Astrocyte of the cerebellum (primary cell): ENCODE data around the gene ACO1.

Experiments used
- DNase-seq: peaks from one replicate; pipeline ENCODE4 v3.0.0-alpha.2; 2011; ENCODE audit warnings: low read depth
- H3K4me3 ChIP-seq: 2 replicates; pipeline ENCODE4 v1.5.1; 2011; ENCODE audit warnings: mild to moderate bottlenecking, low read depth, low read length, moderate library complexity
- in situ Hi-C: cut with HindIII; loops from 2 replicates; pipeline ENCODE4 v1.10.0; 2017; ENCODE audit warnings: low sequenced_read_pairs
- TF ChIP-seq, protein P1 (sequence below): IDR thresholded peaks from 2 replicates; pipeline ENCODE4 v1.5.1; 2012; ENCODE audit warnings: low read length, low read depth, moderate library complexity, mild to moderate bottlenecking; ENCODE audit errors: missing control alignments

ACO1 gene

DNA sequence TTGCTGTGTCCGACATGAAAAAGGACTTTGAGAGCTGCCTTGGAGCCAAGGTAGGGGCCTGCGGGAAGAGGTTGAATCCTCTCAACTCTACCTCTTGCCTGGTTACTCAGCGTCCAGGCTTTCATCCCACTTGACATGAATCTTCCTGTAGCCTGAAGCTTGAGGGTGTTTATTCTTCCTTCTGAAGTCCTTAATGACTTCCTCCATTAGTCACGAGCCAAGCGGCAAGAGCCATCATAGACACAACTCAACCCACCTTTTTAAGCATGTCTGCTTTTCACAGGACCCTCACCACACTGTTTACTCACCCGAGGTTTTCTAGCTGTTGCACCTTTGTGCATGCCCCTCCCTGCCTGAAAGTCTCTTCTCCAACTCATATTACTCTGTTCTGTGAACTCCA lies 40.2 kb downstream of the ACO1 start:
- DNase-seq = no peak
- TF ChIP-seq, protein P1, sequence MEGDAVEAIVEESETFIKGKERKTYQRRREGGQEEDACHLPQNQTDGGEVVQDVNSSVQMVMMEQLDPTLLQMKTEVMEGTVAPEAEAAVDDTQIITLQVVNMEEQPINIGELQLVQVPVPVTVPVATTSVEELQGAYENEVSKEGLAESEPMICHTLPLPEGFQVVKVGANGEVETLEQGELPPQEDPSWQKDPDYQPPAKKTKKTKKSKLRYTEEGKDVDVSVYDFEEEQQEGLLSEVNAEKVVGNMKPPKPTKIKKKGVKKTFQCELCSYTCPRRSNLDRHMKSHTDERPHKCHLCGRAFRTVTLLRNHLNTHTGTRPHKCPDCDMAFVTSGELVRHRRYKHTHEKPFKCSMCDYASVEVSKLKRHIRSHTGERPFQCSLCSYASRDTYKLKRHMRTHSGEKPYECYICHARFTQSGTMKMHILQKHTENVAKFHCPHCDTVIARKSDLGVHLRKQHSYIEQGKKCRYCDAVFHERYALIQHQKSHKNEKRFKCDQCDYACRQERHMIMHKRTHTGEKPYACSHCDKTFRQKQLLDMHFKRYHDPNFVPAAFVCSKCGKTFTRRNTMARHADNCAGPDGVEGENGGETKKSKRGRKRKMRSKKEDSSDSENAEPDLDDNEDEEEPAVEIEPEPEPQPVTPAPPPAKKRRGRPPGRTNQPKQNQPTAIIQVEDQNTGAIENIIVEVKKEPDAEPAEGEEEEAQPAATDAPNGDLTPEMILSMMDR = no peak
- no peak overlapping the region for H3K4me3 ChIP-seq
- in situ Hi-C loops = no loop called here

DNA sequence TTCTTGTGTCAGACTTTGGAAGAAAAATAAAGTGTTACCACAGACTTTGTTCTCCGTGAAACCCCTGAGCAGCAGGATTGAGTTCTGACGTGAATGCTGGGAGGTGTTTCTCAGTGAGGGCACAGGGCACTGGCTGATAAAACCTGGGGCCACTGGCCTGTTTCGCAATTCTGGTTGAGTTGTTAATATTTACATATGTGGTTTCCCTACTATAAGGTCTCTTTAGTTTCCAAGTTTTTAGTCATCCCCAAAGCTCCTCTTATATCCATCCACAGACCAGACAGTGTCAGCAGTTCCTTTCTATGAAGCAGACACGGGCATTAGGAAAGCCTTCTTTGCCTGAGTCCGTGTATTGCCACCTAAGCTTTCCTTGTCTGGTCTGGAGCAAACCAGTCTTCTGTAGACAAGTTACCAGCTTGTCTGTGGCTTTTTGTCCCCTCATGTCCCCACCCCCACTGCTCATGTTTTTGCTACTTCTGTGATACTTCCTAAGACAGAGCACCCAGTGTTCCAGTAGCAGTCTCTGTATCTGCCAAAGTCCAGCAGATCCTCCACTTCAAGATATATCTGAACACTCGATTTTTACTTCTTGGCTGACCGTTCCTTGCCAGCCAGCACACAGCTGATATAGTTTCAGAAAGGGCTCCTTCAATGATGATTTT lies 42.0 kb downstream of the ACO1 start:
- in situ Hi-C loops = no loop called here
- DNase-seq = peak; percentile 84
- H3K4me3 ChIP-seq = no peak overlapping the region
- TF ChIP-seq, protein P1 = no peak

GRCh38 chr9:32427111-32427873 lies 42.8 kb downstream of the ACO1 start:
- in situ Hi-C loops = no loop called here
- H3K4me3 ChIP-seq = no peak overlapping the region
- no peak for DNase-seq
- TF ChIP-seq, protein P1 = no peak

DNA sequence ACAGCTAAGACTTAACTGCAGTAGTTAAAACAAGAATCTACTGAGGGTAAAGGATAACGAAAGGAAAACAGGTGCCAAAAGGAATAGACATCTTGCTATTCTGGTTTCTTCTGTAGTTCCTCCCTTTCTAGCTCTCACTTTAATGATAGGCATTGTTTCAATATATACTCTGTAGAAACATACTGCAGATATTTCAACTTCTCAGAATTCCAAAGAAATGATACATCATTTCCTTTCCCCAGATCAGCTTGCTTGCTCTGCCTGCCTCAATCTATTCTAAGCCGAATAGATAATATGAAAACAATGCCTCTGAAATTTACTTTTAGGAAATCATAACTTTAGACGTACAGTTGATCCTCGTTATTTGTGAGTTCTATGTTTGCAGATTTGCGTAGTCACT lies 46.3 kb downstream of the ACO1 start:
- TF ChIP-seq, protein P1 = no peak
- DNase-seq = no peak
- in situ Hi-C loops = no loop called here
- H3K4me3 ChIP-seq = no peak overlapping the region

GRCh38 chr9:32431196-32431595 lies 46.8 kb downstream of the ACO1 start:
- TF ChIP-seq, protein P1 = no peak
- in situ Hi-C loops = no loop called here
- H3K4me3 ChIP-seq = no peak overlapping the region
- DNase-seq = no peak

- in situ Hi-C loops = no loop called here
- H3K4me3 ChIP-seq = no peak overlapping the region
- TF ChIP-seq, protein P1 = peak; percentile 67
- no peak for DNase-seq
Observed at GRCh38 chr9:32431940-32432555, 47.6 kb downstream of the ACO1 start.
